Right lobe of liver (tissue), 4 donors: Measurements from ENCODE around the gene CDC20.

Experiments used
- CTCF ChIP-seq, 4 donors: fragments of 200-600 bp in 3 of 4; fragments of 450-650 bp in 1 of 4; IDR thresholded peaks; one replicate each; pipeline versions ENCODE4 v1.5.1 to v1.8.0; 2016 to 2022; ENCODE audit warnings: antibody characterized with exemption in 4 of 4, mild to moderate bottlenecking in 2 of 4
- POLR2A ChIP-seq: fragments of 450-650 bp; IDR thresholded peaks from one replicate; pipeline ENCODE4 v1.6.1; 2017; ENCODE audit warnings: antibody characterized with exemption, mild to moderate bottlenecking
- donor health status: DM: no; HTN: no; CAD: no.
- donor health status: DM: no; HTN: no; CAD: no.
- donor health status: DM: no; HTN: yes; CAD: no.

- TF ChIP-seq CTCF (IDR thresholded peaks at IDR 0.05) (no peak), POLR2A (no peak)
Observed at GRCh38 chr1:43379476-43379875, 20.7 kb downstream of the CDC20 start.
